HG02763 (cell line): ENCODE data around the gene LYL1.

Experiments used
- ATAC-seq: cut with Tn5 transposase; IDR thresholded peaks from one replicate; pipeline ENCODE4 v1.9.1; 2021; ENCODE audit warnings: mild to moderate bottlenecking, moderate library complexity; ENCODE audit not compliant: unreplicated experiment

Gene LYL1

DNA sequence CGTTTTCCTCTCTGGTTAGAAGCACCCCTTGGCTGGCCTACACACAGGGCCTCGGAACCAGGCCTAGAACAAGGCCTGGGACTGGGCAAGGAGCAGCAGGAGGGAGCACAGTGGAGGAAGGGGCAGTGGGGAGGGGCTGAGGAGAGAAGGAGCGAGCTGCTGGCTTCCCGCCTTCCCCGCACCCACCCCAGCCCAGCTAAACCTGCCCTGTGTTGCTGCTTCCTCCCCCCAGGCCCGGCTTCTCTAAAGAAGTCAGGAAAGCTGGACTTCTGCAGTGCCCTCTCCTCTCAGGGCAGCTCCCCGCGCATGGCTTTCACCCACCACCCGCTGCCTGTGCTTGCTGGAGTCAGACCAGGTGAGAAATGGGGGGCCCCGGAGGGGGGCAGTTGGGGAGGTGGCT, 24.3 kb downstream of the LYL1 start:
- ATAC-seq = no peak

DNA sequence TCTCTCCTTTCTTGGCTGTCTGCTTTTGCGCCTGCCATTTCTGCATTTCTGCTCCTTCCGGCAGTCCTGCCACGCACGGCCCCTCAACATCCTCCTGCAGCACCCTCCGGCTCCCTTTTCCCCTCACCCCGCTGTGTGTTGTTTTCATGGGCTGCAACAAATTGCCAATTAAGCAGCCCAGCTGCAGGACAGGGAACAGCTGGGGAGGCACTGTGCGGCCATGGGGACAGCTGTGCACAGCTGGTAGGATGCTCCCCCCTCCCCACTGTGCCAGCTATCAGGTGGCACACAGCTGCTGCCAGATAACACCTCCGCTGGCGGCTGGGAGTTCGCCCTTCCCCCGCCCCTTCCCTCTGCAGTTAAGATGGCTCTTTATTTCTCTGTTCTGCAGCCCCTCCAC, 25.4 kb downstream of the LYL1 start:
- no peak for ATAC-seq

DNA sequence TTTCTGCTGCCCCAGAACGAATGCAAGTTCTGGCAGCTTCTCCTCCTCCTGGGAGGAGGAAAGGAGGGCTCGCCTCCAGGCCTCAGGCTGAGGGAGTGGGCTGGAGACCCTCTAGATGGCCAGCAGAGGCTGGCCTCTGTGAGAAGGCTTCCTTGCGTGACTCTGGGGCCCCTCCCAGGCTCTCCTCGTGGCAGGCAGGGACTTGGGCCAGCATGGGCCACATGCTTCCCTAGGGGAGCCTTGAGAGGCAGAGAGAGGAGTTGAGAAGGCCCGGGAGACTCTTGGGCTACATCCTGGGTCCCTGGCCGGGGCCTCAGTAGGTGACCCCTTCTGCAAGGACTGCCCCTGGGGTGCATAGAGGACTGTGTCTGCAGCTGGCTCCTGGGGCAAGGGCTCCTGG, 25.9 kb downstream of the LYL1 start:
- no peak for ATAC-seq

DNA sequence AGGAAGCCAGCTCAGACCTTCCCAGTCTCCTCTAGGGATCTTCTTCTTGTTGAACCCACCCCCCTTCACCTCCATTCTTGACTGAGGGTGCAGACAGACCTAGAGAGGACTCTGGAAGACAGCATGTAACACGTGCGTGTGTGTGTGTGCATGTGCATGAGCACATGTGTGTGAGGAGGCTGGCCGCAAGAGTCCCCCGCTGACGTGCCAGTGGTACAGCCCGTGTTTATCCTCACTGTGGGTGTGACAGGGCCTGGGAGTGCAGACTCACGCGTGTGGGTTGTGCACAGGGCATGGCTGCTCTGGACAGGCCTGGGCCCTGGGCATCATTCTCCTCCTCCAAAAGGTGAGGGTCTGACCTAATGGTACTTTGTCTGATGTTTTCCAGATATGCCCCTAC, 26.3 kb downstream of the LYL1 start:
- ATAC-seq = no peak

DNA sequence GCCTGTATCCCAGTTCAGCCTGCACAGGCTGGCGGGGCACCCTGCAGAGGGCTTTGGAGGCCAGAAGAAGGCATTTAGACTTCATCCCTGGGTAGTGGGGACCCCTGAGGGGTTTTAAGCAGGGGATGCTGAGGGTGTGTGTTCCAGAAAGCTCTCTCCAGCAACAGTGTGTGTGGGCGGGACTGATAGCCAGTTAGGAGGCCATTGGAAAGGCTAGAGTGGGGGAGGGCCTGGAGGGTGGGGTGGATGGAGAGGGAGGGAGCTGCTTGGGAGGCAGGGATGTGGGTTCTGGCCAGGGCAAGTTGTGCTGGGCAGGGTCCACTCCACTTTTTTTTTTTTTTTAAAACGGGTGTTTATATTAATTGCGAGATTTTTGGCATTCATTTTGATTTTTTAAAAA, 28.3 kb downstream of the LYL1 start:
- ATAC-seq = no peak

DNA sequence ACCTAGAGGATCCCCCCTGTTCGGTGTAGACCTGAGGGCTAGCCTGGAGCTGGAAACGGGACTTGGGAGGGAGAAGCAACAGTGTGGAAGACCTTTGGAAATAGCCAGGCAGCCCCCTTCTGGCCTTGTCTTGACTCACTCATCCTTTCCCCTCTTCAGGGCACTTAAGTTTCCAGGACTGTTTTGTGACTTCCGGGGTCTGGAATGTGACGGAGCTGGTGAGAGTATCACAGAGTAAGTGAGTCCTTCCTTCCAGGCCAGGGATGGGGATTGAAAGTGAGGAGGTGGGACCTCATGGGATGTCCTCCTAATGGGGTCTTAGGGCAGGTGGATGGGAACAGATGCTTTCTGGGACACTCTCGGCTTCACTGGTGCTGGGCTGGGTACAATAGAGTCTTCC, 29.4 kb downstream of the LYL1 start:
- ATAC-seq = no peak

DNA sequence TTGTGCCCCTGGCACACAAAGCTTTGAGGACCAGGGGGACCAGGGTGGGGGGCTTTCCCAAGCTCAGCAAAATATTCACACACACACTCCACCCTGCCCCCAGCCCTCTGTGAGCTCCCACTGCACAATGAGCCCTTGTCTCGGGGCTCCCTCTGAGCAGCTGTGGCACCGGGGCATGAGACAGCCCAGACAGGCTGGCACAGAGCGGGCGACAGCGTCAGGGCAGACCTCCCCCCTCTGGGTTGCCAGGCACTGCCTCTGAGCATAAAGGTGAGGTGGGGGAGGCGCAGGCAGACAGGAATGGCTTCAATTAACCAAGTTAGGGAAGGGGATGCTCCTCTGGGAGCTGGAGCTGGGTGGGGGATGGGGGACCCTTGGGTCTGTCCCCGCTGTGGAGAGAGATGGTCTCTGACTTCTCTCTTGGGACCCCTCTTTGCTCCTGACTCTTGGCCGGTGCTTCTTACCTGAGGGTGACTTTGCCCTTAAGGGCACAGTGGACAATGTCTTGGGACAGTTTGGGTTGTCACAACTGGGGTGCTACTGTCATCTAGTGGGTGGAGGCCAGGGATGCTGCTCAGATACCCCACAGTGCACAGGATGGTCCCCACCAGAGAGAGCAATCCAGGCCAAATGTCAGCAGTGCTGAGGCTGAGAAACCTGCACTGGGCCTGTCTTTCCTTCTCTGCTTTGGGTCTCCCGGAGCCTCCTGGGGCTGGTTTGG, 30.3 kb downstream of the LYL1 start:
- no peak for ATAC-seq

DNA sequence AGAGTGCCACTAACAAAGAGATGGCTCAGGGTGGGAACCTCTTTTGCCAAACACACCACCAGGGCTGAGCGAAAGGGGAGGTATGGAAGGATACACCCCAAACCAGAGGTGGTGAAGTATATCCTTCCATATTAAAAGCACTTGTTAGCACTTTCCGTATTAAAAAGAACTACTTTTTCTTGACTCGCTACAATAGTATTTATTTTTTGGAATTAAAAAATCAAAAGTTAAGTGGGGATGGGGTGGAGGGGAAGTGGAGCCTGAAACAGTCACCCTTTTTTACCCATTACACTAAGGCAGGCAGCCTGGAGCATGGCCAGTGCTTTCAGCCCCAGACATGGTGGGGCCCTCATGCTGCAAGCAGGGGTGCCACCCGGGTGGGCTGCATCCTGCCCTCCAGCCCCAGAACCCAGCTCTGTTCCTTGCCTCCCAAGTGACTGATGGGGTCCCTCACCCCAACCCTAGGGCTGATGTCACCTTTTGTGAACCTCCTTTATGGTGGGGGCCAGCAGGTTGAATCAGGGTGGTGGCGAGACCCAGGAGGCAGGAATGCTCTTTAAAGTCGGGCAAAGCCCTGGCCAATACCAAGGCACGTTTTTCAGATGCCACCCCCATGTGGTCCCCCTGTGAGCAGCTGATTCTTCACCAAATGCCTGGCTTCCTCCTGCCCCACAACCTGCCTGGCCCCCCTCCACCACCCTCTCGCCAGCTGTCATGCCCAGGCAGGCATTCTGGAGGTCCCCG, 31.0 kb downstream of the LYL1 start:
- ATAC-seq = no peak

DNA sequence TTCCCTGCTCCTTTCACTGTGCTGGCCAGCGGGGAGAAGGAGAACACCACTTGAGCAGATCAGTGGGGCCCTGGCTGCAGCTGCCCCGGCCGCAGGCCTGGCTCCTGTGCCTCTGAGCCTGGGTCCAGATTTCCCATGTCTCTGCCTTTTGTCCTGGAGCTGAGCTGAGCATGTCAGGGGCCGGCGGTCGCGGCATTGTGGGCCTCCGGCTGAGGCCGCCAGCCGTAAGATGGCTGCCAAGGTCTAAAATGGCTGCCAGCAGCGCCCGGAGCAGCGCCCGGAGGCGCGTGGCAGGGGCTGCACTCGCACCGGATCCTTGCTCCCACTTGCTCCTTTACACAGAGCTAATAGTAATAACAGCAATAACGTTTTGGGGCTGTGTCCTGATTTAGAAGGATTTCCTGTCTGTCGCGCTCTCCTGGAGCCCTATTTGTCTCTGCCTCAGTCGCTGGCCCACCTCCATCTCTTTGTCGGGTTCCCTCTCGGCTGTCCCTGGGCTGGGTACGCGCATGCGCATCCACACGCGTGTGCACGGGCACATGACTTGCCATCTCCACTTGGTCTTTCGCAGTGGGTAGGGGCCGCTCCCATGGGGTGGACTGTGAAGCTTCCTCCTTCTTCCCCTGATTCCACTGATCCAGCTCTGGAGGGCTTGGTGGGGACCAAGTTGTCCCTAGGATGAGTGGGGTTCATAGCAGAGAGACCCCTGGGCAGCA, 32.1 kb downstream of the LYL1 start:
- no peak for ATAC-seq

DNA sequence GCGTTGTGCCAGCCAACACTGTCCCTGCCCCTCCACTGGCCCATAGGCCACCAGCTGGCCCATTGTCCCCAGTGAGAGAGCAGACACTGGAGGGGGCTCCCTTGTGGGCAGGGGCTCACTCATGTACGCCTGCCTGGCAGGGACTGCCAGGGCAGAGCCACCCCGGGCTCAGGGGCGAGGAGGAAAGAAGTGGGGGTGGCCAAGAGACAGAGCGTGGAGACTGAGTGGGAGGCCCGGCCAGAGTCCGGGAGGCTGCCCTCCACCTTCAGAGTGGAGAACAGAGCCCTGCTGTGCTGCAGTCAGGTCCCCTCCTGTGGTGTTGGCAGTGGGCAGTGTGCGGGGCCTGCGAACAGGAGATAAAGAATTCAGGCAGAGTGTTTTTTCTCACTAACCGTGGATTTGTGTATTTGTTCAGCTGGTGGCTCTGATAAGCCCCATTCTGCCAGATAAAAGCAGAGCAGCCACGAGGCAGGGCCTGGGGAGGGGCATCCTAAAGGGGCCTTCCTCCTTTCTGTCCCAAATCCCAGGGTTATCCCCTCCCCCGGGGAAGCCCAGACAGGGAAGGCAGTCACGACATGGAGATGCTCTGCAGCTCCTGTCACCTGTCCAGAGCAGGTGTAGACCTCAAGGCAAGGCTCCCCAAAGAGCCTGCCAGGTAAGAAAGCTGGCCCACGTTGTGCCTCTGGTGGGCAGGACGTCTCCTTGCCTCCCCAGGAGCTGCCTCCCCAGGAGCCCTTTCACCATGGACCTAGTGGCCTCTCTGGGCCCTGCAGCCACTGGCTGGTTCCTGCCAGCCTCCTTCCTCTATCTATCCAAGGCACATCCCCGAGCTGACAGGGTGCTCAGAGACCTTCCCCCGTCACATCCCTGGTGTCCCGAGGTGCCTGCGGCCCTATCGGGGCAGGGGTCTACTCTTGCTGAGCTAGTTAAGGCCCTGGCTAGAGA, 33.0 kb downstream of the LYL1 start:
- ATAC-seq = no peak

DNA sequence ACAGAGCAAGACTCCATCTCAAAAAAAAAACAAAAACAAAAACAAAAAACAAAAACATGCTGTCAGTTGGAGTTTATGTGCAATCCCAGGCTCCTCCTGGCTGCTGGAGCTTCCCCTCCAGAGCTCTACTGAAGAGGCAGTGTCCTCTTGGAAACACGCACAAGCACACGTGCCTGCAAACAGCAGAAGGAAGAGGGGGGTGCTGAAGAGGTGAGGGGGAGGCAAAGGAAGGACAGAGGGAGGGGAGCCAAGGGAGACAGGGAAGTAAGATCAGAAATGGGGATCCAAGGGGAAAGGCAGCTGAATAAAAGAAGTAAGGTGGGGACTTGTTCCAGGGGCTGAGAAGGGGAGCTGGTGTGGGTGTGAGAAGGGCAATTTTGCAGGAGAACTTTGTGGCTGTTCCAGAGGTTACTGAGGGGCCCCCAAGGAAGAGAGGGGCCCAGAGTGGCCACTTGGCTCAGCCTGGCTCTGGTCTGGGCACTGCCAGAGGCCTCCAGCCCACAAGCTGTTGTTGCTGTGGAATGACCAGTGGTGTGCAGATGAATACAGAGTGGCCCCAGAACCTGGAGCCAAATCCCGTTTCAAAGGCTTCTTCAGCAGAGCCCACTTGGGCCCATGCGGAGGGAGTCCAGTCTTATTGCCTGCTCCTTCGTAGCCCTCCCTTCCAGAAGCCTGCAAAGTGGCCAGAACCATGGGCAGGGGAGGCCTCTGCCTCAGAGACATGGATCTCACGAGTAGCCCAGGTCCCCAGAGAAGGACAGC, 34.4 kb downstream of the LYL1 start:
- ATAC-seq = no peak

DNA sequence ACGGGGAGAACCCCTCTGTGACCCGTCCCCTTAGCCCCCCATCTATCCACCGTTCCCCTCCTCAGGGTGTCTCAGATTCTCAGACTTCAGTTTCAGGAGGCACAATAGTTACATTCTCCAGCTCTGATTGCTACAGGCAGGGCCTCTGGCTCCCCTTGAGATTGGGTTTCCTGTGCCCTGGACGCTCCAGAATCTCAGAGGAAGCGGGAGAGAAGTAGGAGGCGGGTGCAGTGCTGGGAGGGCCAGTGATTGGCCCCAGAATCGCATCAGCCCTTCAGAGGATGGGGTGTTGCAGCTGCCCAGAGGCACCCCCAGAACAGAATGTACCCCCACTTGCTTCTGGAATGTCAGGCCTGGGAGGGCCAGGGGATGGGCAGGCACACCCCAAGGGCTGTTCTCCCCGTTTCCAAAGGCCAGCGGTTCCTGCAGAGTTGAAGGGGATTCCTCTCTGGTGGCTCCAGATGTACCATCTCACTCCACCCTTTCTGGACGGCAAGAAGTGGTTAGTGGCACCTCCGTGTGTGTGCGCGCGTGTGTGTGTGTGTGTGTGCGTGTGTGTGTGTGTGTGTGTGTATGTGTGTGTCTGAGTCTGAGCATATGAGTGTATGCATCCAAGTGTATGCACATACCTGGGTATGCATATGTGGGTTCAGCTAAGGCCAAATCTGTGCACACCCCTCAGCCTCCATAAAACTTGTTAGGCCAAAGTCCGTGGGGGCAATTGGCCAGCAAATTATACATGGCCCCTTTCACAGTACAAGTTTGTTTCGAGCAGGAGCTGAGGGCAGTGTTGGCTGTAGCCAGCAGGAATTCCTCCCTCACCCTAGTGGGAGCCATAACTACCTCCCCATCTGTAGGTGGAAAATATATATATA, 35.5 kb downstream of the LYL1 start:
- no peak for ATAC-seq

DNA sequence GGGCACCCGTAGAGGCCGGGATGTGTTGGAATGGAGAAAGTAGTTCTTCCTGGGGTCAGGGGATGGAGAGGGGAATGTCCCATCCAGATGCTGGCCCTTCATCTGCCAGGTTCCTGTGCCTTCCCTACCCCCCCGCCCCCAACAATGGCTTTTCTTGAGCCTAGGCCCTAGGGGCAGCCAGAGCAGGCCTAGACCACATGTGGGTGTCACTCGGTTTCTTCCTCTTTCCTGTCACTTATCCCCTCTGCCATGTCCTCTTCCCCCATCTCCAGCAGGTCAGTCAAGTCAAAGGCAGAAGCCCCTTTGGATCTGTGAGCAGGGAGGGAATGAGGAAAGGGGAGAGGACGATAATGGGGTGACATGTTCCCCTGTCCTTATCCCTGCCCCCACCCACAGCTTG, 36.4 kb downstream of the LYL1 start:
- ATAC-seq = no peak

DNA sequence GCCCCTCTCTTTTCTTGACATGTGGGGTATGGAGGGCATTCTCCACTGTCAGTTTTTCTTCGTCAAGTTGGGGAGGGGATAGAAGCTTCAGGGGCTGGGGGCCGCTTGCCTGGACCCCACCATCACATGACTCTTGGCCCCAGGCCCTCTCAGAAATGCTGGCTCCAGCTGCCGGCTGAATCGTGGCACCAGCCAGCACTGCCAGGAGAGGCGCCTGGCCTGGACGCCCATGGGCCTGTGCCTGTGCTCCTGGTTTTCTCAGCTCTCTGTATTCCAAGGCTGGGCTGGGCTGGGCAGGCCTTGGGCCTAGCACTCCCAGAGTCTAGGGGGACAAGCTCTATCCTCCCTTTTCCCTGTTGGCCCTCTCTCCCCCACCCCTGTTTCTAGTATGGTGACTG, 38.6 kb downstream of the LYL1 start:
- ATAC-seq = no peak

DNA sequence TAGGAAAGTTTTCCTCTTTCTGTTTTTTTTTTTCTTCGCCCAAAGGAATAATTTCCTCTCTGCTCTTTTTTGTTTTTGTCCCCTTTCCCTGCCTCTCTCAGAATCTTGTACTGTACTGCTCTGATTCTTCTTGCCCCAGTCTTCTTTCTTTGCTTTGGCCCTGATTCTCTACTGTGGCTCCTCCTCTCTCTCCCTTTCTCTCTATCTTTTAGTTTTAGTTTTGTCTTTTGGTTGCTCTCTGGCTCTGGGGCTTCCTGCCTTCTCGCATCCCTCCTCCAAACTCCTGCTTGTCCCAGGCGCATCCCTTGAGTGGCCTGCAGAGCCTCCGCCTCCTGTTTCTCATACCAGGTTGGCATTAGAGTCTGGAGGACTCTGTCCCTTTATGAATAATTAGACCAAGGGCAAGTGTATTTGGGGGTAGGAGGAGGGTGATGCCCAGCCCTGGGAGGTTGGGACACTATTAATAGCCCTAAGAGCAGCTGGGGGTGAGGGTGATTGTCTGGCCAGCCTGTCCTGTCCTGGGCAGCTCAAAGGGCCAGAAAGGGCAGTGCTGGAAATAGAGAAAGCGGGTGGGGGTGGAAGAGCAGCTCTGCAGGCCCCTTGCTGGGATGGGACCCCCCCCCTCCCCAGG, 39.1 kb downstream of the LYL1 start:
- no peak for ATAC-seq

DNA sequence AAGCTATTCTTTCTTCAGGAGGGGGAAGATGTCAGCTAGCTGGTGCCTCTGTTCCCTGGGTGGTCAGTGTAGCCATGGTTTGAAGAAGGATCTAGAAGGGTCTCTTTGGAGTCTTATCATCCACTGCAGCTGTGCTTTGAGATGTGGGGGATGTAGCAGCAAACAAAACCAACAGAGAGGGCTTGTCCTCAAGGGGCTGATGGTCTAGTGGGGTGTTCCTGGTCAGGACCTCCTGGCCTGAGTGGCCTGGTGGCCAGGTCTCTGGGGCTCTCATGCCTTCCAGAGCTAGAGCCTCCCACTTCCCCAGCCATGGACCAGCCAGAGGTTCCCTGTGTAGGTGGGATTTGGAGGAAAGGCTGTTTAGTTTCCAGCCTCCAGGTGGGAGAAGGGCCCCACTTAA, 40.3 kb downstream of the LYL1 start:
- no peak for ATAC-seq

DNA sequence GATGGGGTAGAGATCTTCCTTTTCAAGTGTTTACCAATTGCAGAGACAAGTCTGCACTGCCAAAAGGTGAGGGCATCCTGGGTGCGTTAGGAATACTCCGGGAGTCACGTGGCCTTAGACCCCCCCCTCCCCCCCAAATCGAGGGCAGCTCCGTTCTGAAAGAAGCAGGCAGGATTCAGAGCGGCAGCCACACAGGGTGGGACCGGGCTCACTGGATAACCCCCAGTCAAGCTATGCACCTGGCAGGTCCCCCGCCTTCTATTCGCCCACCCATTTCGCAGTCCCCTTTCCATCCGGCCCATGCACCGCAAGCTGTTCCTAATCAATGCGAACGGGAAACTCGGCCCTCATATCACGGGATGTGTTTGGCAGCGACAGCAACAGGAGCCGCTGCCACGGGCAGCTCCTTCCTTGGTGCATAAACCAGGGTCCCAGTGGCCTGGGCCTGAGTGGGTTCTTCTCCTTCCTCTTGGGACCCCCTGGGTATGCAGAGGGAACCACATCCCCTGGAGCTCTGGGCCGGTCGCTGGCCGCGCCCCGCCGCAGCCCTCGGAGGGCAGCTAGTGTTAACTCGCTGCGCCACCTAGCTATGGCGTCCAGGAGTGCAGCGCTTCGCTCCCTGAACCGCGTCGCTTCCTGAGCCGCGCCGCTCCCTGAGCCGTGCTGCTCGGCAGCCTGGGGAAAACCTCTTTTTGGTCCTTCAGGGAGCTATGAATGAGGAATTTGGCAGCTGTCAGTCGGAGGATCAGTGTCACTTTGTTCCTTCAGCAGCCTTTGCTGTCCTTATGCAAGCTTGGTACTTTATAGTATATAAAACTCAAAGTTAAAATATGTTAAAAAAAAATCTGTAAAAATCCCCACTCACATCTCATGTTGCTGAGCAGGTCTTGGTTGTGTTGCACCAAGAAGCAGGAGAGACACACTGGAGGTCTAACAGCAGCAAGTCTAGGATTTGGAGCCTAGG, 41.4 kb downstream of the LYL1 start:
- ATAC-seq = no peak
